ENCODE results near the gene CEBPZ.

DNA sequence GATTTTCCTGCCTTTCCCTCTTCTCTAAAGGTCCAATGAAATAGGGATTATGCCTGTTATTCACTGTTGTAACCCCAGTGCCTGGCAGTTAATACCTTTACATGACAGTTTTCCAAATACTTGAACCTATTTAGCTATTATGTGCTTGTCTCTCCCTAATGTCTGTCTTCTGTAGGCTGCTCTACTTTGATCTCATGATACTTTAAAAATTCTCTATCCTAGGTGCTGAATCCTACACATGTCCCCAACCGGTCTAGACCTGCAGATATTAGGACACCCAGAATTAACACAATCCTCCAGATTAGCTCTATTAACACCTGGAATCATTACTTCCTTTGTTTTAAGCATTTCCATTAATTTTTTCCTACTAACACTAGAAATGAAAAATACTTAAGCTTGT lies 7.3 kb downstream of the CEBPZ start:
- TF ChIP-seq, protein P1, sequence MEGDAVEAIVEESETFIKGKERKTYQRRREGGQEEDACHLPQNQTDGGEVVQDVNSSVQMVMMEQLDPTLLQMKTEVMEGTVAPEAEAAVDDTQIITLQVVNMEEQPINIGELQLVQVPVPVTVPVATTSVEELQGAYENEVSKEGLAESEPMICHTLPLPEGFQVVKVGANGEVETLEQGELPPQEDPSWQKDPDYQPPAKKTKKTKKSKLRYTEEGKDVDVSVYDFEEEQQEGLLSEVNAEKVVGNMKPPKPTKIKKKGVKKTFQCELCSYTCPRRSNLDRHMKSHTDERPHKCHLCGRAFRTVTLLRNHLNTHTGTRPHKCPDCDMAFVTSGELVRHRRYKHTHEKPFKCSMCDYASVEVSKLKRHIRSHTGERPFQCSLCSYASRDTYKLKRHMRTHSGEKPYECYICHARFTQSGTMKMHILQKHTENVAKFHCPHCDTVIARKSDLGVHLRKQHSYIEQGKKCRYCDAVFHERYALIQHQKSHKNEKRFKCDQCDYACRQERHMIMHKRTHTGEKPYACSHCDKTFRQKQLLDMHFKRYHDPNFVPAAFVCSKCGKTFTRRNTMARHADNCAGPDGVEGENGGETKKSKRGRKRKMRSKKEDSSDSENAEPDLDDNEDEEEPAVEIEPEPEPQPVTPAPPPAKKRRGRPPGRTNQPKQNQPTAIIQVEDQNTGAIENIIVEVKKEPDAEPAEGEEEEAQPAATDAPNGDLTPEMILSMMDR (IDR thresholded peaks at IDR 0.05) = no peak
- TF ChIP-seq POLR2A (IDR thresholded peaks at IDR 0.05) = no peak

Measured in body of pancreas (tissue), 4 donors.